T47D (cell line): ENCODE measurements around the gene ADM2.
A peak's percentile ranks its signal among the peaks of the same experiment; 100 is the strongest.

Experiments
- DNase-seq, 2 experiments: peaks; one replicate each; pipeline versions ENCODE4 v3.0.0 to v3.0.0-alpha.2; 2011 to 2012; ENCODE audit warnings: low read depth in 1 of 2, low spot score in 1 of 2
- JUND ChIP-seq: IDR thresholded peaks from 2 replicates; pipeline ENCODE4 v1.6.1; 2012; ENCODE audit warnings: low read depth
- in situ Hi-C: cut with HindIII; loops from 2 replicates; pipeline ENCODE4 v1.10.0; 2016; ENCODE audit warnings: low sequenced_read_pairs, low pct_unique_long_range_greater_than_20kb

Gene ADM2

GRCh38 chr22:50465066-50465930 lies 16.0 kb upstream of the ADM2 start:
- TF ChIP-seq JUND: no peak
- in situ Hi-C loops: no loop called here
- no peak for DNase-seq

DNA sequence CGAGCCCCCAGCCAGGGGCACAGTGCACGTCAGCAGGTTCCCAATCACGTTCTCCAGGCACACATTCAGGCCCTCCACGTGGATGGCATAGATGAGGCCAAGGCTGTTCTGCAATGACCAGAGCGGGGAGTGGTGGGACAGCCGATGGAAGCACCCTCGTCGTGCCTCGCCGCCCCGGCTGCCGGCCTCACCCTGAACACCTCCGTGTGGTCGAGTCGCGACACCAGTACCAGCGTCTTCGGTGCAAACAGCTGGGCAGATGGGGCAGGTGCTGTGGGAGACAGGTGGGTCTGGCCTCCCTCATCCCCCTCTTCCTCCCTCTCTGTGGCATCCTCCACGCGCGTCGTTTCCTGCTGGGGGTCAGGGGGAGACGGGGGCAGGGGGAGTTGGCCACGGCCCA lies 14.0 kb upstream of the ADM2 start:
- no peak for DNase-seq
- in situ Hi-C loops: no loop called here
- no peak for TF ChIP-seq JUND

DNA sequence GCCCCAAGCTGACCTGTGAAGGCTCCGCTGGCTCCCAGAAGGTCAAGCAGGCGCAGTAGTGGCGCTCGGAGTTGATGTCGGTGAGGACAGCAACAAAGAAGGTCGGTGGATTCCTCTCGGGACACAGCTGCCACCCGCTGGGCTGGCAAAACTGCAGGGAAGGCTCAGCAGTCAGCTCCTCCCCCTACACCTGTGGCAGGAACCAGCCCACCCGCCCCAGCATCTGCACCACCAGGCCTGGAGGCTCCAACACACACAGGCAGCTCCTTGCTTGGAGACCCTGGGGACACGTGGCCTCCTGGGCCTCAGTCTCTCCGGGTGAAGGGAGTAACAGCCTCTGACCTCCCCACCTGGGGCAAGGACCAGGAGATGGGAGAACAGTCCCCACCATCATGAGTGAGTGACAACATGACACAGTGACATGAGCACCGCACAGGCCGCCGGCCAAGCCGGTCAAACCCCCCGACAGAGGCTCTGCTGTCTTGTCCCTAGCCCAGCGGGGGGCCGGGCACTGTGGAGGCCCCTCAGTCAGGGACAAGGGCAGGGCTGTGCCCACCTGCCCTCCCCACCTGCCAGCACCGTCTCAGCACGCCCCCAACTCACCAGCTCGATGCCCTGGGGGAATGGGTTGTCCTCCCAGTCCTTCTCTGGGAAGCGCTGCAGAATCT lies 13.4 kb upstream of the ADM2 start:
- DNase-seq: no peak
- in situ Hi-C loops: no loop called here
- no peak for TF ChIP-seq JUND

GRCh38 chr22:50468626-50469025 lies 12.7 kb upstream of the ADM2 start:
- no peak for DNase-seq
- TF ChIP-seq JUND: no peak
- in situ Hi-C loops: no loop called here

GRCh38 chr22:50469377-50470305 lies 11.7 kb upstream of the ADM2 start:
- DNase-seq: no peak
- in situ Hi-C loops: no loop called here
- no peak for TF ChIP-seq JUND

- DNase-seq: peak in 1 of 2 experiments; percentile 55
- no peak for TF ChIP-seq JUND
- in situ Hi-C loops: no loop called here
These were observed 10.9 kb upstream of the ADM2 start for GRCh38 chr22:50470491-50470890.

DNA sequence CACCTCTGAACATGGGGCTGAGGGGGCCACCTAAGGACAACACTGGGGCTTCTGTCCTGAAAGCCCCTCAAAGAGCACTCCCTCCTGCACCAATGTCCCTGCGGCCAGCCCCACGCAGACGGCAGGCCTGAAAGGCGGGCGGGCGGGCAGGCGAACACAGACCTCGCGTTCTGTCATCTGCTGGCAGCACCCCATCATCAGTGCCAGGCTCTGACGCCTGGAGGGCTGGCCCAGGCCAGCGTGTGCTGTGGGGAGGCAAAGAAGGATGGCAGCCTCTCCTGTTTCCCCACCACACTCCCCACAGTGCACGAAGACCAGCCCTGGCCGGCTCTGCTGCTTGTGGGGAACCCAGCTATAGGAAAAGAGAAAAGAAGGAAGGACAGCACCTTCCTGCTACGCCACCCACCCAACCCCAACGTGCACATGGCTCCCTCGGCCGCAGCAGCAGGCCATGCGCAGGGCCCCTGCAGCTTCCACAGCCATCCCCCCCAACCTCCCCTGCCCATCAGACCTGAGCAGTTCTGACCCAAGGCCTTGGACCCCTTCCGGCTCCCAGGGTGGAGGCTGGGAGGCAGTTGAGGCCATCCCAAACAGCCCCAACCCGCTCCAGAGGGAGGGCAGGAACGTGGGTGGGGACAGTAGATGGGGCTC lies 10.0 kb upstream of the ADM2 start:
- in situ Hi-C loops: no loop called here
- no peak for DNase-seq
- no peak for TF ChIP-seq JUND

- in situ Hi-C loops: no loop called here
- DNase-seq: no peak
- no peak for TF ChIP-seq JUND
These were observed 9.4 kb upstream of the ADM2 start for GRCh38 chr22:50471962-50472361.

- peak in 1 of 2 experiments; percentile 38 for DNase-seq
- no peak for TF ChIP-seq JUND
- in situ Hi-C loops: no loop called here
These were observed 8.3 kb upstream of the ADM2 start for GRCh38 chr22:50473088-50473487.

GRCh38 chr22:50473855-50474671 lies 7.3 kb upstream of the ADM2 start:
- in situ Hi-C loops: no loop called here
- DNase-seq: peak; percentile 34 to 69

More at GRCh38 chr22:50473855-50474671, 7.3 kb upstream of the ADM2 start:
- TF ChIP-seq JUND: no peak
